GM12878 (cell line): ENCODE data around the gene GNL3. TPM values are rescaled to one million over a fixed set of nuclear protein-coding genes. Genes with fewer than 3 reads are reported as not detected.

Experiments used
- CEBPB ChIP-seq, 2 experiments: fragments of 150-350 bp in 1 of 2; IDR thresholded peaks; 2 replicates each; pipeline ENCODE4 v1.6.1; 2012 to 2014; ENCODE audit warnings: low read depth in 2 of 2, low read length in 2 of 2, borderline replicate concordance in 1 of 2, inconsistent platforms in 1 of 2
- CEBPZ ChIP-seq: fragments of 150-350 bp; IDR thresholded peaks from 2 replicates; pipeline ENCODE4 v1.6.1; 2016; ENCODE audit warnings: low read depth, low read length
- HDGF ChIP-seq: fragments of 450-650 bp; IDR thresholded peaks from 2 replicates; pipeline ENCODE4 v1.6.1; 2016; ENCODE audit warnings: antibody characterized with exemption
- LARP7 ChIP-seq: fragments of 450-650 bp; IDR thresholded peaks from 2 replicates; pipeline ENCODE4 v1.6.1; 2017; ENCODE audit warnings: mild to moderate bottlenecking
- PML ChIP-seq: IDR thresholded peaks from 2 replicates; pipeline ENCODE4 v1.6.1; 2012; ENCODE audit warnings: low read length, inconsistent platforms
- RCOR1 ChIP-seq: conservative IDR thresholded peaks from 2 replicates; pipeline ENCODE4 v1.6.1; 2012; ENCODE audit warnings: low read depth, low read length, improper control_type of control experiment
- RELA ChIP-seq: fragments of 450-650 bp; IDR thresholded peaks from 2 replicates; pipeline ENCODE4 v1.8.0; 2014; ENCODE audit warnings: borderline replicate concordance; ENCODE audit not compliant: partially characterized antibody
- RFX5 ChIP-seq: IDR thresholded peaks from 2 replicates; pipeline ENCODE4 v1.6.1; 2011; ENCODE audit warnings: low read depth, low read length, improper control_type of control experiment
- SREBF1 ChIP-seq: IDR thresholded peaks from 2 replicates; pipeline ENCODE4 v1.6.1; 2012; ENCODE audit warnings: mild to moderate bottlenecking, low read length
- USF2 ChIP-seq: IDR thresholded peaks from 2 replicates; pipeline ENCODE4 v1.6.1; 2011; ENCODE audit warnings: low read depth, low read length, improper control_type of control experiment, borderline replicate concordance
- YY1 ChIP-seq: IDR thresholded peaks from 2 replicates; pipeline ENCODE4 v1.6.1; 2011; ENCODE audit warnings: low read depth, mild to moderate bottlenecking, low read length
- ZBTB40 ChIP-seq: fragments of 450-650 bp; IDR thresholded peaks from 2 replicates; pipeline ENCODE4 v1.6.1; 2016; ENCODE audit warnings: mild to moderate bottlenecking, moderate library complexity, borderline replicate concordance
- ZNF687 ChIP-seq: fragments of 450-650 bp; IDR thresholded peaks from 2 replicates; pipeline ENCODE4 v1.6.1; 2017; ENCODE audit warnings: mild to moderate bottlenecking, moderate library complexity
- ZZZ3 ChIP-seq: IDR thresholded peaks from 2 replicates; pipeline ENCODE4 v1.6.1; 2011; ENCODE audit warnings: low read depth; ENCODE audit not compliant: control insufficient read depth, insufficient read length
- polyA plus RNA-seq, 11 experiments: library from polyadenylated mRNA; depleted of rRNA in 4 of 11; unstranded in 6 of 11; stranded (reverse) in 5 of 11; fragments of >200 nt; fragmentation: Nextera tagmentation in 4 of 11; fragmentation: Illumina TruSeq in 1 of 11; extraction: Ambion mirVana in 4 of 11; extraction: Trizol in 1 of 11; gene quantifications; 1 replicate in 1 of 11; 2 replicates in 10 of 11; pipeline versions ENCODE4 v1.2.1 to v1.2.3, GENCODE V29; 2011 to 2016; ENCODE audit warnings: inconsistent platforms in 2 of 11, missing spikeins in 2 of 11, low read depth in 1 of 11
- total RNA-seq, 4 experiments: library from RNA; depleted of rRNA in 3 of 4; stranded (reverse); fragments of >200 nt in 3 of 4; fragmentation: Illumina TruSeq in 1 of 4; extraction: Trizol in 1 of 4; gene quantifications; 2 replicates each; pipeline versions ENCODE4 v1.2.1 to v1.2.3, GENCODE V29; 2013 to 2021

Gene GNL3
- total and polyA plus RNA-seq, 10 of the 15 experiments (the other 5 are each of a cell fraction or from before 2014, with no cell fraction given): 172 to 368 (median 257) TPM

GRCh38 chr3:52685709-52686691 lies at the start of gene GNL3, which contains the start of gene PBRM1 (continued):
- TF ChIP-seq ZBTB40 (no peak), RFX5 (no peak), CEBPZ (no peak), PML (peak; percentile 76), SREBF1 (no peak; the same call in 1 of the 2 replicates), ZZZ3 (no peak), RCOR1 (0 out of 2 replicates have a peak, but pooled peaks have one; percentile 36), USF2 (peak; percentile 30; the same call in 1 of the 2 replicates), RELA (peak; percentile 80), HDGF (peak; percentile 85), LARP7 (peak; percentile 79; the same call in 1 of the 2 replicates), YY1 (no peak; the same call in 1 of the 2 replicates), CEBPB (IDR thresholded peaks at IDR 0.05; ENCODE audit: borderline replicate concordance in 1 of 2, low read depth in 2 of 2, low read length in 2 of 2) (no peak), ZNF687 (peak; percentile 96)
